A172 (cell line): ENCODE data around the gene GLI2. TPM values are rescaled to one million over a fixed set of nuclear protein-coding genes. Genes with fewer than 3 reads are reported as not detected.

Source experiments
- DNase-seq: peaks from one replicate; pipeline ENCODE4 v3.0.0-alpha.2; 2015; ENCODE audit warnings: low spot score
- total RNA-seq: library from RNA; depleted of rRNA; stranded (reverse); fragments of >200 nt; shearing (Covaris generic); gene quantifications from 2 replicates; pipeline ENCODE4 v1.2.3, GENCODE V29; 2014

Gene GLI2
- total RNA-seq, 1 experiment from 2014 or later: 4.6 TPM

- DNase-seq: no peak
Measured at GRCh38 chr2:120754067-120754960, 18.6 kb downstream of the GLI2 start.

- no peak for DNase-seq
Measured at GRCh38 chr2:120758181-120759144, 22.8 kb downstream of the GLI2 start.

- DNase-seq: no peak
Measured at GRCh38 chr2:120759543-120760331, 24.1 kb downstream of the GLI2 start.

GRCh38 chr2:120760446-120761135, 24.9 kb downstream of the GLI2 start:
- DNase-seq: no peak

GRCh38 chr2:120761164-120761861, 25.6 kb downstream of the GLI2 start:
- DNase-seq: no peak

GRCh38 chr2:120761911-120762310, 26.2 kb downstream of the GLI2 start:
- DNase-seq: no peak

GRCh38 chr2:120762341-120763061, 26.8 kb downstream of the GLI2 start:
- DNase-seq: no peak

GRCh38 chr2:120763508-120763907, 27.8 kb downstream of the GLI2 start:
- peak; percentile 57 for DNase-seq

- DNase-seq: no peak
Measured at GRCh38 chr2:120763931-120764330, 28.3 kb downstream of the GLI2 start.

- no peak for DNase-seq
Measured at GRCh38 chr2:120764492-120764891, 28.8 kb downstream of the GLI2 start.

GRCh38 chr2:120764991-120765677, 29.5 kb downstream of the GLI2 start:
- DNase-seq: no peak

GRCh38 chr2:120765678-120766469, 30.2 kb downstream of the GLI2 start:
- peak; percentile 85 for DNase-seq

GRCh38 chr2:120766470-120767351, 31.0 kb downstream of the GLI2 start:
- no peak for DNase-seq

GRCh38 chr2:120767486-120768005, 31.9 kb downstream of the GLI2 start:
- DNase-seq: no peak

- no peak for DNase-seq
Measured at GRCh38 chr2:120768112-120769048, 32.7 kb downstream of the GLI2 start.
